ENCODE measurements around the gene FSIP1.

FSIP1 gene

GRCh38 chr15:39720081-39720480, 62.6 kb downstream of the FSIP1 start:
- DNase-seq (ENCODE audit: low read depth): no peak

- no peak for DNase-seq (ENCODE audit: low read depth)
Measured at GRCh38 chr15:39719109-39719508, 63.5 kb downstream of the FSIP1 start.

GRCh38 chr15:39717134-39717533, 65.5 kb downstream of the FSIP1 start:
- no peak for DNase-seq (ENCODE audit: low read depth)

- DNase-seq (ENCODE audit: low read depth): no peak
Measured at GRCh38 chr15:39714251-39714650, 68.4 kb downstream of the FSIP1 start.

GRCh38 chr15:39713846-39714245, 68.8 kb downstream of the FSIP1 start:
- DNase-seq (ENCODE audit: low read depth): no peak

- DNase-seq (ENCODE audit: low read depth): no peak
Measured at GRCh38 chr15:39710681-39711080, 72.0 kb downstream of the FSIP1 start.

GRCh38 chr15:39709941-39710340, 72.7 kb downstream of the FSIP1 start:
- no peak for DNase-seq (ENCODE audit: low read depth)

GRCh38 chr15:39706206-39706605, 76.4 kb downstream of the FSIP1 start:
- DNase-seq (ENCODE audit: low read depth): no peak

GRCh38 chr15:39704689-39705088, 78.0 kb downstream of the FSIP1 start:
- DNase-seq (ENCODE audit: low read depth): no peak

- DNase-seq (ENCODE audit: low read depth): no peak
Measured at GRCh38 chr15:39704235-39704634, 78.4 kb downstream of the FSIP1 start.

GRCh38 chr15:39701988-39702387, 80.7 kb downstream of the FSIP1 start:
- DNase-seq (ENCODE audit: low read depth): no peak

GRCh38 chr15:39700375-39700700, 82.3 kb downstream of the FSIP1 start:
- DNase-seq (ENCODE audit: low read depth): no peak

GRCh38 chr15:39699516-39700374, 82.9 kb downstream of the FSIP1 start:
- DNase-seq (ENCODE audit: low read depth): no peak

- DNase-seq (ENCODE audit: low read depth): no peak
Measured at GRCh38 chr15:39698444-39699390, 83.9 kb downstream of the FSIP1 start.

GRCh38 chr15:39697509-39697908, 85.1 kb downstream of the FSIP1 start:
- DNase-seq (ENCODE audit: low read depth): no peak

GRCh38 chr15:39695793-39696192, 86.8 kb downstream of the FSIP1 start:
- no peak for DNase-seq (ENCODE audit: low read depth)

- DNase-seq (ENCODE audit: low read depth): no peak
Measured at GRCh38 chr15:39692356-39693327, 90.0 kb downstream of the FSIP1 start.

- DNase-seq (ENCODE audit: low read depth): no peak
Measured at GRCh38 chr15:39690881-39691634, 91.6 kb downstream of the FSIP1 start.

- no peak for DNase-seq (ENCODE audit: low read depth)
Measured at GRCh38 chr15:39687965-39688364, 94.7 kb downstream of the FSIP1 start.

GRCh38 chr15:39685999-39686613, 96.5 kb downstream of the FSIP1 start:
- DNase-seq (ENCODE audit: low read depth): no peak

- no peak for DNase-seq (ENCODE audit: low read depth)
Measured at GRCh38 chr15:39685367-39685766, 97.3 kb downstream of the FSIP1 start.

Measured in activated T-helper 1 cell treated with Interleukin-2 at 50 U/mL for 16 hours (primary cell).